Esophagus (tissue), 2 donors: ENCODE data around the gene CFAP70. TPM values are rescaled to one million over a fixed set of nuclear protein-coding genes. Genes with fewer than 3 reads are reported as not detected.
"Not testable (repeated sequence)": the region's sequence is repeated elsewhere in the genome, so short reads cannot be mapped to it uniquely, and the experiment has no call there.

ENCODE experiments used
- H3K27ac ChIP-seq, 2 donors: one replicate each; pipeline ENCODE4 v1.5.1; 2013; ENCODE audit warnings: low read depth in 2 of 2, mild to moderate bottlenecking in 2 of 2, inconsistent platforms in 1 of 2, low read length in 1 of 2, moderate library complexity in 1 of 2
- H3K27me3 ChIP-seq, 2 donors: one replicate each; pipeline ENCODE4 v1.6.1; 2013; ENCODE audit warnings: low read length in 2 of 2, control low read depth in 1 of 2, mild to moderate bottlenecking in 1 of 2; ENCODE audit not compliant: insufficient read depth in 2 of 2, control insufficient read depth in 1 of 2
- H3K36me3 ChIP-seq, 2 donors: one replicate each; pipeline ENCODE4 v1.6.1; 2013; ENCODE audit warnings: low read length in 1 of 2; ENCODE audit not compliant: control insufficient read depth in 2 of 2, insufficient read depth in 2 of 2
- H3K4me1 ChIP-seq, 2 donors: one replicate each; pipeline ENCODE4 v1.6.1; 2013; ENCODE audit warnings: low read length in 1 of 2; ENCODE audit not compliant: control insufficient read depth in 2 of 2, insufficient read depth in 2 of 2
- H3K4me3 ChIP-seq, 2 donors: one replicate each; pipeline ENCODE4 v1.5.1; 2013; ENCODE audit warnings: low read length in 2 of 2, mild to moderate bottlenecking in 2 of 2, low read depth in 1 of 2, moderate library complexity in 1 of 2
- H3K9me3 ChIP-seq, 2 donors: one replicate each; pipeline ENCODE4 v1.6.1; 2013; ENCODE audit warnings: mild to moderate bottlenecking in 2 of 2, low read depth in 1 of 2, low read length in 1 of 2, moderate library complexity in 1 of 2; ENCODE audit not compliant: control insufficient read depth in 2 of 2, insufficient read depth in 1 of 2
- WGBS, 2 donors: extraction: QIAGEN DNeasy Blood & Tissue Kit; methylation state at CpG; one replicate each; pipeline ENCODE4 v1.1.7; 2013; 5-methylcytosine and 5-hydroxymethylcytosine counted together
- polyA plus RNA-seq, 2 donors: library from polyadenylated mRNA; stranded (reverse); fragments of 200-250 nt; gene quantifications; one replicate each; pipeline ENCODE4 v1.2.3, GENCODE V29; 2013
- donor health status: healthy with polysubstance abuse.
- donor health status: Bipolar disorder and iron deficiency.

CFAP70 gene
- polyA plus RNA-seq: 1 to 10 TPM in 1 of 2 donors, under 1 TPM in 1; 0.60 to 1.2 TPM

GRCh38 chr10:73358331-73359279, at the start of gene CFAP70:
Gene CFAP70, minus strand, starts transcription at chr10:73358864. Its CDS starts 4,068 bp downstream, at chr10:73354796.
- 1% methylated on average over 45 of the region's 45 CpGs for WGBS, 2 donors
- H3K9me3 ChIP-seq: no peaks in the 10 kb centered on the region
- no peaks in the 10 kb centered on the region for H3K36me3 ChIP-seq

DNA sequence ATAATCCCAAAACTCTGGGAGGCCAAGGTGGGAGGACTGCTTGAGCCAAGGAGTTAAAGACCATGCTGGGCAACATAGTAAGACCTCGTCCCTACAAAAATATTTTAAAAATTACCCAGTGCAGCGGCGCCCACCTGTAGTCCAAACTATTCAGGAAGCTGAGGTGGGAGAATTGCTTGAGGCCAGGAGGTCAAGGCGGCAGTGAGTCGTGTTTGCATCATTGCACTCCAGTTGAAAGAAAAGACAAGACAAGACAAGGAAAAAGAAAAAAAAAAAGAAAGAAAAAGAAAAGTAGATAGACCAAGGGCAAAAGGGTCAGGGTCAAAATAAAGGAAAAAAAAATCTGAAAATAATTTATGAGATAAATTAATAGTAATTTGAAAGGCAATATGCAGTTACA, 49.4 kb upstream of the CFAP70 start:
- H3K4me1 ChIP-seq: no peaks in the 10 kb centered on the region

More at GRCh38 chr10:73358331-73359279, at the start of gene CFAP70:
- H3K27me3 ChIP-seq: no peaks in the 10 kb centered on the region
- H3K27ac ChIP-seq: peak within 1 kb of the TSS; percentile 55 to 66
- H3K4me3 ChIP-seq: peak within 1 kb of the TSS; percentile 80
- H3K4me1 ChIP-seq: no peaks in the 10 kb centered on the region

GRCh38 chr10:73407495-73407894, 48.8 kb upstream of the CFAP70 start:
- Histone ChIP-seq H3K36me3 (no peaks in the 10 kb centered on the region), H3K4me1 (no peaks in the 10 kb centered on the region), H3K4me3 (no peak overlapping the region), H3K27me3 (no peaks in the 10 kb centered on the region), H3K27ac (no peak overlapping the region), H3K9me3 (no peaks in the 10 kb centered on the region)
- 86 to 93% methylated on average over 1 of the region's 1 CpG for WGBS, 2 donors

More for the DNA sequence above, 49.4 kb upstream of the CFAP70 start:
- Histone ChIP-seq H3K27ac (no peak overlapping the region), H3K27me3 (no peaks in the 10 kb centered on the region), H3K4me3 (no peak overlapping the region), H3K36me3 (no peaks in the 10 kb centered on the region), H3K9me3 (no peaks in the 10 kb centered on the region)
- 86 to 89% methylated on average over 5 of the region's 5 CpGs for WGBS, 2 donors

- no peak overlapping the region for H3K27ac ChIP-seq
- H3K36me3 ChIP-seq: no peaks in the 10 kb centered on the region
- 85 to 90% methylated on average over 5 of the region's 5 CpGs for WGBS, 2 donors
- H3K27me3 ChIP-seq: no peaks in the 10 kb centered on the region
- H3K9me3 ChIP-seq: no peaks in the 10 kb centered on the region
- no peaks in the 10 kb centered on the region for H3K4me1 ChIP-seq
- no peak overlapping the region for H3K4me3 ChIP-seq
Measured at GRCh38 chr10:73406846-73407245, 48.2 kb upstream of the CFAP70 start.

DNA sequence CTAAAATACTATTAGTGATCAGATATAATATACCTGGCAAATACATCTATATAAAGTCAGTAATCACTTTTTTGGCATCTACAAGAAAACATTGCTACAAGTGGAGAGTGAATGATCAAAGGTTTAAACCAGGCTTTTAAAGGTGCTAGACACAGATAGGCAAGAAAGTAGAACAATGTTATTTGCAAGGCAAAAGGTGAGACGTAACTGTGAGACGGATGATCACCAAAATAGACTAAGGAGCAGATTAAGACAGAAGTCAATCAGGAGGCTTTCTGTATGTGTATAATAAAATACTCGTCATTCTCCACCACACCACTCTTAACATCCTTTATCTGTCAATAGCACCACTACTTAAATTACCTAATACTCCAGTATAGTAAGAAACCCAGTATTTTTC, 46.9 kb upstream of the CFAP70 start:
- no peaks in the 10 kb centered on the region for H3K4me1 ChIP-seq
- WGBS, 2 donors: 94 to 95% methylated on average over 3 of the region's 3 CpGs
- no peaks in the 10 kb centered on the region for H3K9me3 ChIP-seq
- no peaks in the 10 kb centered on the region for H3K27me3 ChIP-seq
- no peak overlapping the region for H3K27ac ChIP-seq
- no peak overlapping the region for H3K4me3 ChIP-seq
- H3K36me3 ChIP-seq: no peaks in the 10 kb centered on the region

DNA sequence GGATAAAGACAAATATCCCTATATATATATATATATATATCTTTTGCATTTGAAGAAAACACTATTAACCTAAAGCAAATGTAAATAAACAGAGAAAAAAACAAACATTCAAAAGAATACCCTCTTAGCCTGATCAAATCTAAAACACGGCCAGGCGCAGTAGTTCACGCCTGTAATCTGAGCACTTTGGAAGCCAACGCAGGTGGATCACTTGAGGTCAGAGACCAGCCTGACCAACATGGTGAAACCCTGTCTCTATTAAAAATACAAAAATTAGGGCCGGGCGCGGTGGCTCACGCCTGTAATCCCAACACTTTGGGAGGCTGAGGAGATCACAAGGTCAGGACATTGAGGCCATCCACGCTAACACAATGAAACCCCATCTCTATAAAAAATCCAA, 46.0 kb upstream of the CFAP70 start:
- H3K27ac ChIP-seq: no peak overlapping the region
- no peak overlapping the region for H3K4me3 ChIP-seq
- no peaks in the 10 kb centered on the region for H3K4me1 ChIP-seq
- H3K9me3 ChIP-seq: no peaks in the 10 kb centered on the region
- WGBS, 2 donors: 97 to 98% methylated on average over 9 of the region's 9 CpGs
- H3K36me3 ChIP-seq: no peaks in the 10 kb centered on the region
- no peaks in the 10 kb centered on the region for H3K27me3 ChIP-seq

DNA sequence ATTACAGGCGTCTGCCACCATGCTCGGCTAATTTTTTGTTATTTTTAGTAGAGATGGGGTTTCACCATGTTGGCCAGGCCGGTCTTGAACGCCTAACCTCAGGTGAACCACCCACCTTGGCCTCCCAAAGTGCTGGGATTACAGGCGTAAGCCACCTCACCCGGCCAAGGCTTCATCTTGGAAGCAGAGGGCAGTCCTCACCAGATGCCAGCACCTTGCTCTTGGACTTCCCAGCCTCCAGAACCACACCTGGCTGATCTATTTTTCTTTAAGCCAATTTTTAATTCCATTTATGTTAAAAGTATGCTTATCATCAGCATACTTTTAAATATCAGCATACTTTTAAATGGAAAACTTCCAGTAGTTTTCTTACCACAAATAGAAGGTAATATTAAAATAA, 43.0 kb upstream of the CFAP70 start:
- Histone ChIP-seq H3K27ac (no peak overlapping the region), H3K9me3 (no peaks in the 10 kb centered on the region), H3K4me3 (no peak overlapping the region), H3K27me3 (no peaks in the 10 kb centered on the region), H3K36me3 (peaks cover 2 to 4% of the 10 kb centered on the region in 2 donors), H3K4me1 (no peaks in the 10 kb centered on the region)
- 95% methylated on average over 6 of the region's 6 CpGs for WGBS, 2 donors

DNA sequence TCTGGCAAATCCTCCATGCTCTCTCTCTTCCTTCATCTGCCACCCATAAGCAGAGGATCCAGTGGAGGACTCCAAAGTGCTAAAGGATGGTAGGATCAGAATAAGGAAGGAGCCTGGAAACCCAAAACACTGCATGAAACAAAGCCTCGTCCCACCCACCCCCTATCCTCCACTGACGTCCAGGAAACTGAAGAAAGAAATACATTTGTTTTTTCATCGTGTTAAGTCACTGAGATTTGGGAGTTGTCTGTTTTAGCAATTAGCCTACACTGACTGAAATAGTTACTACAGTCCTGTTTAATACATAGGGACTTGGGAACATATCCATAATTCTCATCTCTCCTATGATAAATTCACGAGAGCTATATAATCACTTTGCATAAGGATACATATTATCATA, 40.4 kb upstream of the CFAP70 start:
- Histone ChIP-seq H3K9me3 (no peaks in the 10 kb centered on the region), H3K4me1 (no peaks in the 10 kb centered on the region), H3K27me3 (no peaks in the 10 kb centered on the region), H3K36me3 (peaks cover 2 to 4% of the 10 kb centered on the region in 2 donors), H3K27ac (no peak overlapping the region), H3K4me3 (no peak overlapping the region)
- 79 to 81% methylated on average over 4 of the region's 4 CpGs for WGBS, 2 donors

- Histone ChIP-seq H3K4me1 (no peaks in the 10 kb centered on the region), H3K36me3 (peaks cover 2 to 4% of the 10 kb centered on the region in 2 donors), H3K9me3 (no peaks in the 10 kb centered on the region), H3K27ac (no peak overlapping the region), H3K4me3 (no peak overlapping the region), H3K27me3 (no peaks in the 10 kb centered on the region)
- 98% methylated on average over 6 of the region's 6 CpGs for WGBS, 2 donors
Measured at GRCh38 chr10:73398024-73398423, 39.4 kb upstream of the CFAP70 start.

DNA sequence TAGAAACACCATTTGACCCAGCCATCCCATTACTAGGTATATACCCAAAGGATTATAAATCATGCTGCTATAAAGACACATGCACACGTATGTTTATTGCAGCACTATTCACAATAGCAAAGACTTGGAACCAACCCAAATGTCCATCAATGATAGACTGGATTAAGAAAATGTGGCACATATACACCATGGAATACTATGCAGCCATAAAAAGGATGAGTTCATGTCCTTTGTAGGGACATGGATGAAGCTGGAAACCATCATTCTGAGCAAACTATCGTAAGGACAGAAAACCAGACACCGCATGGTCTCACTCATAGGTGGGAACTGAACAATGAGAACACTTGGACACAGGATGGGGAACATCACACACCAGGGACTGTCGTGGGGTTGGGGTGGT, 35.7 kb upstream of the CFAP70 start:
- H3K9me3 ChIP-seq, H3K4me1 ChIP-seq, H3K4me3 ChIP-seq, H3K27me3 ChIP-seq, H3K27ac ChIP-seq: not testable (repeated sequence)
- 99 to 100% methylated on average over 3 of the region's 4 CpGs for WGBS, 2 donors
- H3K36me3 ChIP-seq: peaks cover 2 to 12% of the 10 kb centered on the region in 2 donors
